HepG2 (cell line): ENCODE results near the gene HIVEP2. TPM values are rescaled to one million over a fixed set of nuclear protein-coding genes. Genes with fewer than 3 reads are reported as not detected.

Experiments used
- ATF7 ChIP-seq, 2 experiments: fragments of 450-650 bp in 1 of 2; sonication (generic) in 1 of 2; formaldehyde crosslinking in 1 of 2; IDR thresholded peaks; 2 replicates each; pipeline versions ENCODE4 v1.4.0 to v1.6.1; 2016 to 2020; ENCODE audit warnings: antibody characterized with exemption in 1 of 2, mild to moderate bottlenecking in 1 of 2, missing genetic modification reagents in 1 of 2
- ATM ChIP-seq: fragments of 450-650 bp; IDR thresholded peaks from 2 replicates; pipeline ENCODE4 v1.7.1; 2017; ENCODE audit warnings: mild to moderate bottlenecking, borderline replicate concordance
- BCL6 ChIP-seq: IDR thresholded peaks from 2 replicates; pipeline ENCODE4 v1.6.1; 2016; ENCODE audit warnings: missing genetic modification reagents, missing compliant biosample characterization
- CEBPB ChIP-seq: IDR thresholded peaks from 2 replicates; pipeline ENCODE4 v1.6.1; 2011; ENCODE audit warnings: low read depth, low read length, improper control_type of control experiment, borderline replicate concordance
- DPF2 ChIP-seq: sonication (generic); formaldehyde crosslinking; IDR thresholded peaks from 2 replicates; pipeline ENCODE4 v1.4.0; 2020; ENCODE audit warnings: mild to moderate bottlenecking, low read depth, missing genetic modification reagents, borderline replicate concordance
- EED ChIP-seq: sonication (generic); formaldehyde crosslinking; IDR thresholded peaks from 2 replicates; pipeline ENCODE4 v1.5.0; 2020; ENCODE audit warnings: mild to moderate bottlenecking, missing genetic modification reagents
- ELF4 ChIP-seq: sonication (generic); formaldehyde crosslinking; IDR thresholded peaks from 2 replicates; pipeline ENCODE4 v1.5.0; 2020; ENCODE audit warnings: missing genetic modification reagents, mild to moderate bottlenecking, moderate library complexity, borderline replicate concordance
- HMG20A ChIP-seq: IDR thresholded peaks from 2 replicates; pipeline ENCODE4 v1.6.1; 2016; ENCODE audit warnings: borderline replicate concordance
- PHF20 ChIP-seq: sonication (generic); formaldehyde crosslinking; IDR thresholded peaks from 2 replicates; pipeline ENCODE4 v1.5.0; 2020; ENCODE audit warnings: mild to moderate bottlenecking, missing genetic modification reagents
- POGZ ChIP-seq: sonication (generic); formaldehyde crosslinking; IDR thresholded peaks from 2 replicates; pipeline ENCODE4 v1.4.0; 2020; ENCODE audit warnings: mild to moderate bottlenecking, missing genetic modification reagents
- REPIN1 ChIP-seq: sonication (generic); formaldehyde crosslinking; IDR thresholded peaks from 2 replicates; pipeline ENCODE4 v1.8.0; 2022; ENCODE audit warnings: missing genetic modification reagents, low read depth, mild to moderate bottlenecking, borderline replicate concordance
- SAFB2 ChIP-seq: sonication (generic); formaldehyde crosslinking; IDR thresholded peaks from 2 replicates; pipeline ENCODE4 v1.5.1; 2020; ENCODE audit warnings: missing genetic modification reagents, low read depth, mild to moderate bottlenecking, borderline replicate concordance
- SMAD3 ChIP-seq: sonication (generic); formaldehyde crosslinking; IDR thresholded peaks from 2 replicates; pipeline ENCODE4 v1.4.0; 2020; ENCODE audit warnings: missing genetic modification reagents
- SRY ChIP-seq: sonication (generic); formaldehyde crosslinking; IDR thresholded peaks from 2 replicates; pipeline ENCODE4 v1.8.0; 2022; ENCODE audit warnings: mild to moderate bottlenecking, missing genetic modification reagents
- TARDBP ChIP-seq: sonication (generic); formaldehyde crosslinking; IDR thresholded peaks from 2 replicates; pipeline ENCODE4 v1.8.0; 2022; ENCODE audit warnings: mild to moderate bottlenecking, missing genetic modification reagents
- XRCC5 ChIP-seq: fragments of 200-400 bp; formaldehyde crosslinking; optimal IDR thresholded peaks from 2 replicates; pipeline ENCODE3; 2017; ENCODE audit warnings: mild to moderate bottlenecking, low read length
- ZNF3 ChIP-seq: IDR thresholded peaks from 2 replicates; pipeline ENCODE4 v1.7.0; 2017; ENCODE audit warnings: inconsistent platforms
- ZNF329 ChIP-seq: sonication (generic); formaldehyde crosslinking; IDR thresholded peaks from 2 replicates; pipeline ENCODE4 v1.9.0; 2021; ENCODE audit warnings: low read depth, mild to moderate bottlenecking, missing genetic modification reagents
- ZNF382 ChIP-seq: sonication (generic); formaldehyde crosslinking; IDR thresholded peaks from 2 replicates; pipeline ENCODE4 v1.5.0; 2020; ENCODE audit warnings: missing genetic modification reagents, mild to moderate bottlenecking, borderline replicate concordance
- ZNF383 ChIP-seq: sonication (generic); formaldehyde crosslinking; IDR thresholded peaks from 2 replicates; pipeline ENCODE4 v1.4.0; 2020; ENCODE audit warnings: missing genetic modification reagents, mild to moderate bottlenecking, borderline replicate concordance
- ZSCAN21 ChIP-seq: sonication (generic); formaldehyde crosslinking; IDR thresholded peaks from 2 replicates; pipeline ENCODE4 v1.8.0; 2022; ENCODE audit warnings: mild to moderate bottlenecking, missing genetic modification reagents, moderate library complexity, borderline replicate concordance
- polyA plus RNA-seq, 8 experiments: library from polyadenylated mRNA; depleted of rRNA in 3 of 8; stranded (reverse) in 7 of 8; unstranded in 1 of 8; fragments of >200 nt; fragmentation: Illumina TruSeq in 4 of 8; extraction: Trizol in 4 of 8; gene quantifications; 2 replicates each; pipeline versions ENCODE4 v1.2.1 to v1.2.3, GENCODE V29; 2011 to 2016; ENCODE audit warnings: low read depth in 4 of 8, missing spikeins in 1 of 8, mixed read lengths in 1 of 8; ENCODE audit not compliant: insufficient read depth in 1 of 8
- total RNA-seq, 5 experiments: library from RNA; depleted of rRNA; stranded (reverse); fragments of >200 nt; fragmentation: Illumina TruSeq; extraction: Trizol; gene quantifications; 2 replicates each; pipeline ENCODE4 v1.2.3, GENCODE V29; 2016; ENCODE audit warnings: low read depth in 1 of 5
- TF ChIP-seq, protein P1 (sequence below): sonication (generic); formaldehyde crosslinking; IDR thresholded peaks from 2 replicates; pipeline ENCODE4 v1.4.0; 2020; ENCODE audit warnings: mild to moderate bottlenecking, missing genetic modification reagents
- TF ChIP-seq, protein P2 (sequence below): sonication (generic); formaldehyde crosslinking; IDR thresholded peaks from 2 replicates; pipeline ENCODE4 v1.8.0; 2022; ENCODE audit warnings: mild to moderate bottlenecking, missing genetic modification reagents, borderline replicate concordance
- TF ChIP-seq, protein P3 (sequence below): sonication (generic); formaldehyde crosslinking; IDR thresholded peaks from 2 replicates; pipeline ENCODE4 v1.5.0; 2020; ENCODE audit warnings: mild to moderate bottlenecking, low read depth, missing genetic modification reagents, borderline replicate concordance
- TF ChIP-seq, protein P4 (sequence below): sonication (generic); formaldehyde crosslinking; IDR thresholded peaks from 2 replicates; pipeline ENCODE4 v1.5.1; 2020; ENCODE audit warnings: mild to moderate bottlenecking, moderate library complexity, missing genetic modification reagents

Gene HIVEP2
- total and polyA plus RNA-seq, 2 of the 13 experiments (the other 11 are each of a cell fraction or from before 2014, with no cell fraction given): 3.4 to 12.9 TPM

DNA sequence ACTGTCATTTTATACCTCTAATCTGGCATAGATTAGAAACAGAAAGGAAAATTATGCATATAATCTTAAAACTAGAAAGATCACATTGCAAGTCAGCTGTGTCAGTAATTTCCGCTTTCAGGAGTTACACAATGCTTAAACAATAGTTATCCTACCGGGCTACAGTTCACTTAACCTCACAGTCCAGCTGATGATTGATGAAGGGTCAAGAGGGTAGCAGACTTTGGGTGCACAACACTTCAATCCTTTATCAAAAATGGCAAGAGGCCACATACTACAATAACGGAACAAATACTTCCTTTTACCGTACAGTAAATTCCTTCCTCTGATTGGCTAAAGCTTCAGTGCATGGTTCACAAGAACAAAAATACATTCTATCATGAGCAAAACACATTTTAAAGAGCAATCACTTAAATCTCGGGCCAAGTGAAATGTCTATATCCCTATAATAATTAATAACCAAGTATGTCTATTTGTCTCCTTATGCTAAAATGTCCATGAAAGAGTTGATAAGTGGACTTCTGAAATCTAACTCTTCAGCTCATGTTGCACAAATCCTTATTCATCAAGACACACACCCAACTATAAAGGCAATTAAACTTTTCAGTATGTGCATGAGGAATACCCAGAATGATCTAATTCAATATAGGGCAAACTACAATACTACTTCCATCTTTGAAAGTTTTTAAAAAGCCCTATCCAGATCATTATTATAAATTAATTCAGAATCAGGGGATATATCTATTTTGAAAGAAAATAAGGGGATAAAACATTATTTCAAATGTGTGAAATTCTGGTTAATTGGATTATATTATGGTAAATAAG is 76.8 kb downstream of the HIVEP2 start (continued):
- TF ChIP-seq, protein P1, sequence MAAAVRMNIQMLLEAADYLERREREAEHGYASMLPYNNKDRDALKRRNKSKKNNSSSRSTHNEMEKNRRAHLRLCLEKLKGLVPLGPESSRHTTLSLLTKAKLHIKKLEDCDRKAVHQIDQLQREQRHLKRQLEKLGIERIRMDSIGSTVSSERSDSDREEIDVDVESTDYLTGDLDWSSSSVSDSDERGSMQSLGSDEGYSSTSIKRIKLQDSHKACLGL: no peak
- 0 out of 2 replicates have a peak, but pooled peaks have one; percentile 12 for TF ChIP-seq ATF7 (IDR thresholded peaks at IDR 0.05)
- no peak; the same call in 1 of the 2 replicates for TF ChIP-seq ATF7 (CRISPR knock-in tag; IDR thresholded peaks at IDR 0.05)
- TF ChIP-seq ZNF329 (CRISPR knock-in tag): 0 out of 2 replicates have a peak, but pooled peaks have one; percentile 38
- TF ChIP-seq ZNF382: no peak
- TF ChIP-seq SMAD3 (CRISPR knock-in tag): peak; percentile 95
- TF ChIP-seq EED (CRISPR knock-in tag): no peak
- TF ChIP-seq ATM: peak; percentile 92; the same call in 1 of the 2 replicates
- peak; percentile 94 for TF ChIP-seq CEBPB
- peak; percentile 78; the same call in 1 of the 2 replicates for TF ChIP-seq ELF4 (CRISPR knock-in tag)
- peak; percentile 97 for TF ChIP-seq BCL6 (CRISPR knock-in tag)
- TF ChIP-seq SRY: no peak
- TF ChIP-seq PHF20 (CRISPR knock-in tag): no peak
- TF ChIP-seq TARDBP (CRISPR knock-in tag): peak; percentile 92
- TF ChIP-seq ZSCAN21 (CRISPR knock-in tag): no peak
- TF ChIP-seq SAFB2 (CRISPR knock-in tag): peak; percentile 51; the same call in 1 of the 2 replicates
- TF ChIP-seq, protein P2, sequence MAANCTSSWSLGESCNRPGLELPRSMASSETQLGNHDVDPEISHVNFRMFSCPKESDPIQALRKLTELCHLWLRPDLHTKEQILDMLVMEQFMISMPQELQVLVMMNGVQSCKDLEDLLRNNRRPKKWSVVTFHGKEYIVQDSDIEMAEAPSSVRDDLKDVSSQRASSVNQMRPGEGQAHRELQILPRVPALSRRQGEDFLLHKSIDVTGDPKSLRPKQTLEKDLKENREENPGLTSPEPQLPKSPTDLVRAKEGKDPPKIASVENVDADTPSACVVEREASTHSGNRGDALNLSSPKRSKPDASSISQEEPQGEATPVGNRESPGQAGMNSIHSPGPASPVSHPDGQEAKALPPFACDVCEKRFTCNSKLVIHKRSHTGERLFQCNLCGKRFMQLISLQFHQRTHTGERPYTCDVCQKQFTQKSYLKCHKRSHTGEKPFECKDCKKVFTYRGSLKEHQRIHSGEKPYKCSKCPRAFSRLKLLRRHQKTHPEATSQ (CRISPR knock-in tag): peak; percentile 66; the same call in 1 of the 2 replicates
- TF ChIP-seq DPF2 (CRISPR knock-in tag): peak; percentile 79; the same call in 1 of the 2 replicates
- TF ChIP-seq POGZ (CRISPR knock-in tag): peak; percentile 97
- TF ChIP-seq ZNF383: no peak
- TF ChIP-seq, protein P3, sequence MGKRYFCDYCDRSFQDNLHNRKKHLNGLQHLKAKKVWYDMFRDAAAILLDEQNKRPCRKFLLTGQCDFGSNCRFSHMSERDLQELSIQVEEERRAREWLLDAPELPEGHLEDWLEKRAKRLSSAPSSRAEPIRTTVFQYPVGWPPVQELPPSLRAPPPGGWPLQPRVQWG: no peak
- no peak for TF ChIP-seq ZNF3 (CRISPR knock-in tag)
- TF ChIP-seq, protein P4, sequence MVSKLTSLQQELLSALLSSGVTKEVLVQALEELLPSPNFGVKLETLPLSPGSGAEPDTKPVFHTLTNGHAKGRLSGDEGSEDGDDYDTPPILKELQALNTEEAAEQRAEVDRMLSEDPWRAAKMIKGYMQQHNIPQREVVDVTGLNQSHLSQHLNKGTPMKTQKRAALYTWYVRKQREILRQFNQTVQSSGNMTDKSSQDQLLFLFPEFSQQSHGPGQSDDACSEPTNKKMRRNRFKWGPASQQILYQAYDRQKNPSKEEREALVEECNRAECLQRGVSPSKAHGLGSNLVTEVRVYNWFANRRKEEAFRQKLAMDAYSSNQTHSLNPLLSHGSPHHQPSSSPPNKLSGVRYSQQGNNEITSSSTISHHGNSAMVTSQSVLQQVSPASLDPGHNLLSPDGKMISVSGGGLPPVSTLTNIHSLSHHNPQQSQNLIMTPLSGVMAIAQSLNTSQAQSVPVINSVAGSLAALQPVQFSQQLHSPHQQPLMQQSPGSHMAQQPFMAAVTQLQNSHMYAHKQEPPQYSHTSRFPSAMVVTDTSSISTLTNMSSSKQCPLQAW (CRISPR knock-in tag): peak; percentile 61; the same call in 1 of the 2 replicates
- TF ChIP-seq REPIN1: peak; percentile 58; the same call in 1 of the 2 replicates
- TF ChIP-seq XRCC5: no peak
- TF ChIP-seq HMG20A (CRISPR knock-in tag): peak; percentile 95
